Measurements from ENCODE around the gene CCDC85A.
A peak's percentile ranks its signal among the peaks of the same experiment; 100 is the strongest.

The CCDC85A gene

DNA sequence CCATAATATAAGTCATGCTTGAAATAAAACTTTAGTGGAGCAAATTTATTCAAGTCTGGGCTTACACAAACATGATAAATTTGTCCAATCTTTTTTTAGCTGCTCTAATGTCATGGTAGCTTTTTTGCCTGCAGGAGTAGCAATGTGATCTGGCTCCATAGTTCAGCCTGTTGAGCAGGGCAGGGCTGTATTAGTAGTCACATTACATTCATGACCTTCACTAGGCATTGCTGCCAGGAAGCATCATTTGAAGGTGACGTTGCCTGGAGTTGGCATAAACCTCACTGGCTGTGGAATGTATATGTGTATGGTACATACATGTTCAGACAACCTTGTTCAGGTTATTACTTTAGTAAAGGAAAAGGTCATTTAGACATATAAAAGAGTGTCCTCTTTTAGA is 76.6 kb downstream of the CCDC85A start:
- Histone ChIP-seq H3K27me3 (ENCODE audit: control insufficient read depth in 5 of 5, insufficient read depth in 4 of 5, low read length in 5 of 5) (no peaks in the 10 kb centered on the region), H3K9ac (ENCODE audit: low read length in 5 of 5) (no peak overlapping the region), H3K36me3 (ENCODE audit: control insufficient read depth in 5 of 5, insufficient read depth in 5 of 5, low read length in 5 of 5) (no peaks in the 10 kb centered on the region), H3K4me1 (ENCODE audit: control insufficient read depth in 5 of 5, insufficient read depth in 5 of 5, low read length in 5 of 5) (no peaks in the 10 kb centered on the region), H3K9me3 (ENCODE audit: control insufficient read depth in 5 of 5, low read length in 5 of 5) (no peaks in the 10 kb centered on the region), H3K27ac (ENCODE audit: low read depth, low read length) (no peak overlapping the region), H3K4me3 (ENCODE audit: low read depth in 1 of 5, low read length in 5 of 5) (no peak overlapping the region)

DNA sequence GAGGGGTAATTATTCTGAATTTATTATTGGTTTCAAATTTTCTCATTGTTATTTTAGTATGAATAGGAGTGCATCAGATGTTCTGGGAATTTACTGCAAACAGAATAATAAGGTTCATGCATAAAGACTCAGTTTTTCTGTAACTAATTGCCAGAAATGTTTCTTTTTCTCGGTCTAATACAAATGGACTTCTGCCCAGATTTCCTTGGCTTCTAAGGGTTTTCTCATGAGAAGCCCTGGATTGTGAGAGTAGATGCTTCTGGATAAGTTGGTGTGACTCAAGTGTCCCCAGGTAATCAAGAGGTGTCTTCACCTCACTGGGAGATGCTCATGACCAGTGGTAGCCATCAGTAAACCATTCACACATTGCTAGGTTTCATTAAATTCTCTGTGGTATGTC is 78.5 kb downstream of the CCDC85A start:
- no peak overlapping the region for H3K9ac ChIP-seq (ENCODE audit: low read length in 5 of 5)
- no peak overlapping the region for H3K4me3 ChIP-seq (ENCODE audit: low read depth in 1 of 5, low read length in 5 of 5)
- H3K36me3 ChIP-seq (ENCODE audit: control insufficient read depth in 5 of 5, insufficient read depth in 5 of 5, low read length in 5 of 5) = no peaks in the 10 kb centered on the region
- H3K27me3 ChIP-seq (ENCODE audit: control insufficient read depth in 5 of 5, insufficient read depth in 4 of 5, low read length in 5 of 5) = no peaks in the 10 kb centered on the region
- no peak overlapping the region for H3K27ac ChIP-seq (ENCODE audit: low read depth, low read length)
- no peaks in the 10 kb centered on the region for H3K9me3 ChIP-seq (ENCODE audit: control insufficient read depth in 5 of 5, low read length in 5 of 5)
- peaks cover 0 to 8% (median 0%) of the 10 kb centered on the region in 5 donors for H3K4me1 ChIP-seq (ENCODE audit: control insufficient read depth in 5 of 5, insufficient read depth in 5 of 5, low read length in 5 of 5)

DNA sequence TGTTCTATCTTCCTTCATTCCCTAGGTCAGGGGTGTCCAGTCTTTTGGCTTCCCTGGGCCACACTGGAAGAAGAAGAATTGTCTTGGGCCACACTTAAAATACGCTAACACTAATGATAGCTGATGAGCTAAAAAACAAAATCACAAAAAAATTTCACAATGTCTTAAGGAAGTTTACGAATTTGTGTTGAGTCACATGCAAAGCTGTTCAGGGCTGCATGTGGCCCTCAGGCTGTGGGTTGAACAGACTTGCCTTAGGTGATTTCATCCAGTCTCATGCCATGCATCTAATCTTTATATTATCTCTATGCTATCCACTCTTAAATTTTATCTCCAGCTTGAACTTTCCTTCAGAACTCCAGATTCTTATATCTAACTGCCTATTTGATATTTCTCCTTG is 80.1 kb downstream of the CCDC85A start:
- H3K27ac ChIP-seq (ENCODE audit: low read depth, low read length) = no peak overlapping the region
- H3K36me3 ChIP-seq (ENCODE audit: control insufficient read depth in 5 of 5, insufficient read depth in 5 of 5, low read length in 5 of 5) = no peaks in the 10 kb centered on the region
- H3K4me3 ChIP-seq (ENCODE audit: low read depth in 1 of 5, low read length in 5 of 5) = no peak overlapping the region
- H3K9ac ChIP-seq (ENCODE audit: low read length in 5 of 5) = no peak overlapping the region
- no peaks in the 10 kb centered on the region for H3K27me3 ChIP-seq (ENCODE audit: control insufficient read depth in 5 of 5, insufficient read depth in 4 of 5, low read length in 5 of 5)
- H3K9me3 ChIP-seq (ENCODE audit: control insufficient read depth in 5 of 5, low read length in 5 of 5) = no peaks in the 10 kb centered on the region
- H3K4me1 ChIP-seq (ENCODE audit: control insufficient read depth in 5 of 5, insufficient read depth in 5 of 5, low read length in 5 of 5) = peaks cover 0 to 17% (median 0%) of the 10 kb centered on the region in 5 donors

DNA sequence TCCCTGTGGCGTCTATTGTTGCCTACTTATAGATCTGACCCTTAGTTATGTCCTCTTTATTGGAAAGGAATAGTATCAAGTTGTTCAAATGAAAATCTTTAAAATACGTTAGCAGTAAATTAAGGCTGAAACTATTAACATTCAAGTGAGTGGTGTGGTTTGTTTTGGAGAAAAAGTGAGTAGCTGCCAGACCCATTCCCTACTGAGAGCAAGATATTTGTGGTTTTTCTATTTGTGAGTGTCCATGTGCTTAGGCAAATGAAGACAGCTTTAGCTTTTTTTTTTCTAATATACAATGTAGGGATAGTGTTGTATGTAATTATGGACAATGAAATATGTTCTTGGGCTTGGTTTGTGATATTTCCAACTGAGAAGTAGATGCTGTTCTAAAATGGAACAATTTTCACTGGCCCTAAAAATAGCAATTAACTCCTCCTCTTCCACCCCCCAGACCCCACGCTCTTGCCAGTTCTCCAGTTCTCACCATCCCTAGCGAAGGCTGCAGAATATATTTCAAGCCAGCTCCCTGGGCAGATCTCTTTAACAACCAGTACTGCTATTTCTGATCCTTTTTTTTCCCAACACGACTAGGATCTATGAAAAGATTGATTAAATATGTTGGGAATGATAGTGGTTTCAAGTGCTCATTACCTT is 83.1 kb downstream of the CCDC85A start:
- H3K27me3 ChIP-seq (ENCODE audit: control insufficient read depth in 5 of 5, insufficient read depth in 4 of 5, low read length in 5 of 5) = no peaks in the 10 kb centered on the region
- no peaks in the 10 kb centered on the region for H3K36me3 ChIP-seq (ENCODE audit: control insufficient read depth in 5 of 5, insufficient read depth in 5 of 5, low read length in 5 of 5)
- no peak overlapping the region for H3K9ac ChIP-seq (ENCODE audit: low read length in 5 of 5)
- no peaks in the 10 kb centered on the region for H3K9me3 ChIP-seq (ENCODE audit: control insufficient read depth in 5 of 5, low read length in 5 of 5)
- H3K4me3 ChIP-seq (ENCODE audit: low read depth in 1 of 5, low read length in 5 of 5) = no peak overlapping the region
- peaks cover 0 to 17% (median 0%) of the 10 kb centered on the region in 5 donors for H3K4me1 ChIP-seq (ENCODE audit: control insufficient read depth in 5 of 5, insufficient read depth in 5 of 5, low read length in 5 of 5)
- H3K27ac ChIP-seq (ENCODE audit: low read depth, low read length) = no peak overlapping the region

DNA sequence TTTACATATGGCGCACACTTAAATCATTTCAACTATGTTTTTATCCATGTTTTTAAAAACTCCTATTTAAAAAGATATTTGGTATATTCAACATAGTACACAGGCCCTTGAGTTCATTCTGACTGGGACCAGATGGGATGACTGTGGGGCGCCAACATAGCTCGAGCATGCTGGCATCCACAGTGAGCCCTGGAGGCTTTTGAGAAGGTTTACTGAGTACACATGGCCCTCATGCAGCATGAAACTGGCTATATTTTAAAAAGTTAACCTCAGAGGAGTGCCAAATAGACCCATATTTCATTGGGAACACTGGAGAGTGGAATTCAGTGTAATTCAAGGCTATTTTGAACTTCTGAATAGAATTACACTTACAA is 83.6 kb downstream of the CCDC85A start:
- no peaks in the 10 kb centered on the region for H3K36me3 ChIP-seq (ENCODE audit: control insufficient read depth in 5 of 5, insufficient read depth in 5 of 5, low read length in 5 of 5)
- H3K4me3 ChIP-seq (ENCODE audit: low read depth in 1 of 5, low read length in 5 of 5) = no peak overlapping the region
- H3K4me1 ChIP-seq (ENCODE audit: control insufficient read depth in 5 of 5, insufficient read depth in 5 of 5, low read length in 5 of 5) = peaks cover 0 to 17% (median 0%) of the 10 kb centered on the region in 5 donors
- no peak overlapping the region for H3K27ac ChIP-seq (ENCODE audit: low read depth, low read length)
- no peak overlapping the region for H3K9ac ChIP-seq (ENCODE audit: low read length in 5 of 5)
- no peaks in the 10 kb centered on the region for H3K27me3 ChIP-seq (ENCODE audit: control insufficient read depth in 5 of 5, insufficient read depth in 4 of 5, low read length in 5 of 5)
- no peaks in the 10 kb centered on the region for H3K9me3 ChIP-seq (ENCODE audit: control insufficient read depth in 5 of 5, low read length in 5 of 5)

DNA sequence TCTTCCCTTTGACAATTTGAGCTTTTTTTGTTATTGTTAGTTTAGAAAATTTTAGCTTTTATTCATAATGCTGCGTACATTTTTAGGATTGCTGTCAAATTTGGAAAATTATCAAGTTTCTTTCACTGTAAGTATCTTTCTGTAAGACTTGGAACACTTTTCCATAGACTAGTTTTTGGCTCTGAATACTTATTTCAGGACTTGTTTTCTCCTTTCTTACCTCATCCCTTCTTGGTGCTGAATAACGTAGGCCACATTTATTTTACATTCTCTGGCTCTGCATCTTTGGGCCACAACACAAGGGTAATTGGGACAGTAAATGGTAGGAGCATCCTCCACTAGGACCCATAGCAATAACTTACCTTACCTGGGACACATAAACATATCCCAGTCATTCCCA is 85.1 kb downstream of the CCDC85A start:
- no peak overlapping the region for H3K9ac ChIP-seq (ENCODE audit: low read length in 5 of 5)
- no peaks in the 10 kb centered on the region for H3K9me3 ChIP-seq (ENCODE audit: control insufficient read depth in 5 of 5, low read length in 5 of 5)
- H3K4me1 ChIP-seq (ENCODE audit: control insufficient read depth in 5 of 5, insufficient read depth in 5 of 5, low read length in 5 of 5) = peaks cover 0 to 17% (median 0%) of the 10 kb centered on the region in 5 donors
- peak overlapping the region in 1 of 5 donors; percentile 5 for H3K4me3 ChIP-seq (ENCODE audit: low read depth in 1 of 5, low read length in 5 of 5)
- no peak overlapping the region for H3K27ac ChIP-seq (ENCODE audit: low read depth, low read length)
- H3K27me3 ChIP-seq (ENCODE audit: control insufficient read depth in 5 of 5, insufficient read depth in 4 of 5, low read length in 5 of 5) = no peaks in the 10 kb centered on the region
- H3K36me3 ChIP-seq (ENCODE audit: control insufficient read depth in 5 of 5, insufficient read depth in 5 of 5, low read length in 5 of 5) = no peaks in the 10 kb centered on the region

DNA sequence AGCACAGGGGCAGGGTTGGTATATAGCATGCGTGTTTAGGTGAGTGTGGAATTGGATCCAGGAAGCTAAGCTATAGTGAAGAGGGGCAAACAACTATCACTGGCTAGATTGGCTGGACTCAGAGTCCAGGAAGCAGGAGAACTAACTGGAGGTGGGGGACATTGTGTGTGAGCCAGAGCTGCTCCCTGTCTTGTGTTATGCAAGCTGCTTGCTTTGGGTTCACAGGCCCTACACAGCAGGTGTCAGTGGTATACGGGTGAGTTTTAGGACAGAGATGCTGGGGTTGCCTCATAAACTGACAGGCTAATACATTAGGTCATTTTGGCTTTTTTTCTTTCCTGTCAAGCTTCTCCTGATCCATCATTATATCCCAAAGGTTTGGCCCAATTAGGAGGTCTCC is 87.5 kb downstream of the CCDC85A start:
- H3K9me3 ChIP-seq (ENCODE audit: control insufficient read depth in 5 of 5, low read length in 5 of 5) = no peaks in the 10 kb centered on the region
- H3K4me1 ChIP-seq (ENCODE audit: control insufficient read depth in 5 of 5, insufficient read depth in 5 of 5, low read length in 5 of 5) = peaks cover 0 to 17% (median 0%) of the 10 kb centered on the region in 5 donors
- no peak overlapping the region for H3K9ac ChIP-seq (ENCODE audit: low read length in 5 of 5)
- H3K4me3 ChIP-seq (ENCODE audit: low read depth in 1 of 5, low read length in 5 of 5) = no peak overlapping the region
- no peak overlapping the region for H3K27ac ChIP-seq (ENCODE audit: low read depth, low read length)
- H3K36me3 ChIP-seq (ENCODE audit: control insufficient read depth in 5 of 5, insufficient read depth in 5 of 5, low read length in 5 of 5) = no peaks in the 10 kb centered on the region
- H3K27me3 ChIP-seq (ENCODE audit: control insufficient read depth in 5 of 5, insufficient read depth in 4 of 5, low read length in 5 of 5) = no peaks in the 10 kb centered on the region

DNA sequence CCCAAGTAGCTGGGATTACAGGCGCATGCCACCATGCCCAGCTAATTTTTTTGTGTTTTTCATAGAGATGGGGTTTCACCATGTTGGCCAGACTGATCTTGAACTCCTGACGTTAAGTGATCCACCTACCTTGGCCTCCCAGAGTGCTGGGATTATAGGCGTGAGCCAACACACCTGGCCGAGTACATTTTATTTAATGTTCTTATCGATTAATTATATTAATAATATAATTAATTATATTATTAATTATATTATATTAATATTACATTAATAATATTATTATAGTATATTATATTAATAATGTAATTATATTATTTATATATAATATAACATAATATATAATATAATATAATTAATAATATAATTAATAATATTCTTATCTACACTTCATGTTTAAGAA is 101.4 kb downstream of the CCDC85A start:
- no peaks in the 10 kb centered on the region for H3K9me3 ChIP-seq (ENCODE audit: control insufficient read depth in 5 of 5, low read length in 5 of 5)
- no peaks in the 10 kb centered on the region for H3K27me3 ChIP-seq (ENCODE audit: control insufficient read depth in 5 of 5, insufficient read depth in 4 of 5, low read length in 5 of 5)
- no peaks in the 10 kb centered on the region for H3K36me3 ChIP-seq (ENCODE audit: control insufficient read depth in 5 of 5, insufficient read depth in 5 of 5, low read length in 5 of 5)
- H3K27ac ChIP-seq (ENCODE audit: low read depth, low read length) = no peak overlapping the region
- H3K9ac ChIP-seq (ENCODE audit: low read length in 5 of 5) = no peak overlapping the region
- peaks cover 0 to 26% (median 7%) of the 10 kb centered on the region in 5 donors for H3K4me1 ChIP-seq (ENCODE audit: control insufficient read depth in 5 of 5, insufficient read depth in 5 of 5, low read length in 5 of 5)
- no peak overlapping the region for H3K4me3 ChIP-seq (ENCODE audit: low read depth in 1 of 5, low read length in 5 of 5)

DNA sequence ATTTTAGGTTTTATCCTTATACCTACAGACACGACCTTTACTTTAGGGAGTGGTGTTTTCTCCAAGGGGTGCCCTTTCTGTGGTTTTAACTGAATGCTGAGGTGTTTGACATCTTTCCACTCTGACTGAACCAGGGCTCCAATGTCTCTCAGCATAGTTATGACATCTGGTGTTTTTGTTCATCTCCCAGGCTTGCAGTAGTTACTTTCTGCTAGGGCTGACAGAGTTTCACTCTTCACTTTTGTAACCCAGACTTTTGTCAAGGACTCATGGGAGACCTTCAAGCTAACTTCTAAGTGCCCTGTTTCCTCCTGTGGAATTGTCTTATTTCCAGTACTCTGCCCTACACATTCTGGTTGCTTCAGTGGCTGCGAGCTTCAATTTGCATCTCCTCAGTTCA is 103.1 kb downstream of the CCDC85A start:
- no peaks in the 10 kb centered on the region for H3K9me3 ChIP-seq (ENCODE audit: control insufficient read depth in 5 of 5, low read length in 5 of 5)
- H3K4me1 ChIP-seq (ENCODE audit: control insufficient read depth in 5 of 5, insufficient read depth in 5 of 5, low read length in 5 of 5) = peaks cover 0 to 26% (median 7%) of the 10 kb centered on the region in 5 donors
- no peaks in the 10 kb centered on the region for H3K36me3 ChIP-seq (ENCODE audit: control insufficient read depth in 5 of 5, insufficient read depth in 5 of 5, low read length in 5 of 5)
- no peak overlapping the region for H3K9ac ChIP-seq (ENCODE audit: low read length in 5 of 5)
- no peaks in the 10 kb centered on the region for H3K27me3 ChIP-seq (ENCODE audit: control insufficient read depth in 5 of 5, insufficient read depth in 4 of 5, low read length in 5 of 5)
- H3K4me3 ChIP-seq (ENCODE audit: low read depth in 1 of 5, low read length in 5 of 5) = no peak overlapping the region
- no peak overlapping the region for H3K27ac ChIP-seq (ENCODE audit: low read depth, low read length)

DNA sequence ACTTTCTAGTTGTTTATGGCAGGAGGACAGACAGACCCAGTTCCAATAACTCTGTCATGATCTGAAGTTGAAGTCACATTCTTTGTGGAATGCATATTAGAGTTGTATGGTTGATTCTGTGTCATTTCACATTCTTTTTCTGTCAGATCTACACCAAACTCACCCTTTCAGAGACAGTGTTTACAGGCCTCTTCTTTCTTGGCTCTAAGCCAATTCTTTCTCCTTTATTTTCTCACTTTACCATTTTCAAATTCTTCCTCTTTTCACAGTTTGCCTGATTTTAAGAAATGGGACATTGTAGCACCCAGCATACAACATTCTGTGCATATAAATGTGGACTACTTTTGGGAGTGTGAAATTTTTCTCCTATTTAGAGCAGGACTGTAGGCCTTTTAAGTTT is 103.7 kb downstream of the CCDC85A start:
- Histone ChIP-seq H3K27ac (ENCODE audit: low read depth, low read length) (no peak overlapping the region), H3K36me3 (ENCODE audit: control insufficient read depth in 5 of 5, insufficient read depth in 5 of 5, low read length in 5 of 5) (no peaks in the 10 kb centered on the region), H3K9me3 (ENCODE audit: control insufficient read depth in 5 of 5, low read length in 5 of 5) (no peaks in the 10 kb centered on the region), H3K9ac (ENCODE audit: low read length in 5 of 5) (no peak overlapping the region), H3K4me1 (ENCODE audit: control insufficient read depth in 5 of 5, insufficient read depth in 5 of 5, low read length in 5 of 5) (peaks cover 0 to 26% (median 7%) of the 10 kb centered on the region in 5 donors), H3K27me3 (ENCODE audit: control insufficient read depth in 5 of 5, insufficient read depth in 4 of 5, low read length in 5 of 5) (no peaks in the 10 kb centered on the region), H3K4me3 (ENCODE audit: low read depth in 1 of 5, low read length in 5 of 5) (no peak overlapping the region)

Data from subcutaneous abdominal adipose tissue (tissue), 5 donors.